HCT116 (cell line): ENCODE data around the gene GUCA2A.

Source experiments
- CTCF ChIP-seq, 3 experiments: fragments of 200-600 bp in 1 of 3; sonication (generic) in 1 of 3; IDR thresholded peaks in 2 of 3; conservative IDR thresholded peaks in 1 of 3; 2 replicates each; pipeline ENCODE4 v1.5.1; 2012 to 2017; ENCODE audit warnings: low read depth in 2 of 3, low read length in 2 of 3, antibody characterized with exemption in 1 of 3, borderline replicate concordance in 1 of 3, control low read depth in 1 of 3, mild to moderate bottlenecking in 1 of 3, mixed read lengths in 1 of 3, mixed run types in 1 of 3, moderate library complexity in 1 of 3; ENCODE audit not compliant: insufficient read depth in 1 of 3
- EGR1 ChIP-seq: IDR thresholded peaks from 2 replicates; pipeline ENCODE4 v1.6.1; 2012; ENCODE audit warnings: low read depth
- EZH2 ChIP-seq: fragments of 200-600 bp; sonication (generic); IDR thresholded peaks from 2 replicates; pipeline ENCODE4 v1.6.1; 2017; ENCODE audit warnings: antibody characterized with exemption, mixed run types
- EZH2phosphoT487 ChIP-seq: fragments of 200-600 bp; IDR thresholded peaks from 2 replicates; pipeline ENCODE4 v1.6.1; 2018; ENCODE audit warnings: antibody characterized with exemption, borderline replicate concordance
- FOSL1 ChIP-seq: IDR thresholded peaks from 2 replicates; pipeline ENCODE4 v1.6.1; 2012; ENCODE audit warnings: low read depth
- JUND ChIP-seq: IDR thresholded peaks from 2 replicates; pipeline ENCODE4 v1.6.1; 2012
- POLR2A ChIP-seq: IDR thresholded peaks from 2 replicates; pipeline ENCODE4 v1.7.0; 2011; ENCODE audit warnings: borderline replicate concordance; ENCODE audit not compliant: insufficient read depth, insufficient read length; ENCODE audit errors: extremely low read depth
- RAD21 ChIP-seq: IDR thresholded peaks from 2 replicates; pipeline ENCODE4 v1.6.1; 2012; ENCODE audit warnings: low read depth, mild to moderate bottlenecking
- SIN3A ChIP-seq: IDR thresholded peaks from 2 replicates; pipeline ENCODE4 v1.6.1; 2012; ENCODE audit warnings: low read depth
- SP1 ChIP-seq: IDR thresholded peaks from 2 replicates; pipeline ENCODE4 v1.6.1; 2012; ENCODE audit warnings: low read depth
- TCF7L2 ChIP-seq: IDR thresholded peaks from 2 replicates; pipeline ENCODE4 v1.7.0; 2011; ENCODE audit warnings: borderline replicate concordance, inconsistent platforms; ENCODE audit not compliant: insufficient read depth, insufficient read length; ENCODE audit errors: extremely low read depth
- YY1 ChIP-seq: IDR thresholded peaks from 2 replicates; pipeline ENCODE4 v1.6.1; 2011; ENCODE audit warnings: low read length, low read depth, moderate library complexity, mild to moderate bottlenecking; ENCODE audit not compliant: insufficient replicate concordance; ENCODE audit errors: extremely low read depth

GRCh38 chr1:42155362-42155761 lies 9.2 kb downstream of the GUCA2A start:
- TF ChIP-seq RAD21 (no peak), CTCF (IDR thresholded peaks at IDR 0.05 in 2 of 3, conservative IDR thresholded peaks at IDR 0.05 in 1 of 3; ENCODE audit: borderline replicate concordance in 1 of 3, insufficient read depth in 1 of 3, low read depth in 2 of 3, low read length in 2 of 3) (no peak), SIN3A (no peak), JUND (no peak), YY1 (no peak), FOSL1 (no peak), EGR1 (no peak), POLR2A (no peak), EZH2phosphoT487 (no peak), SP1 (no peak), TCF7L2 (no peak), EZH2 (no peak)
